Adipose tissue (tissue), 3 donors: ENCODE measurements around the gene CLCN7. TPM values are rescaled to one million over a fixed set of nuclear protein-coding genes. Genes with fewer than 3 reads are reported as not detected.

Source experiments
- H3K27ac ChIP-seq: one replicate; pipeline ENCODE4 v1.5.1; 2013; ENCODE audit warnings: low read depth, low read length
- WGBS, 3 donors: extraction: QIAGEN DNeasy Blood & Tissue Kit; methylation state at CpG; one replicate each; pipeline ENCODE4 v1.1.7; 2013; 5-methylcytosine and 5-hydroxymethylcytosine counted together
- polyA plus RNA-seq, 3 donors: library from polyadenylated mRNA; stranded (reverse); fragments of 200-250 nt; gene quantifications; one replicate each; pipeline ENCODE4 v1.2.3, GENCODE V29; 2013
- donor health status: healthy with polysubstance abuse.
- donor health status: Bipolar disorder and iron deficiency.
- donor health status: healthy.

Gene CLCN7
- polyA plus RNA-seq, 3 donors = 31.5 to 51.7 (median 33.9) TPM

- 96 to 97% (median 96%) methylated on average over 29 to 38 of the region's 38 CpGs for WGBS, 3 donors
- no peak overlapping the region for H3K27ac ChIP-seq
Measured at GRCh38 chr16:1398826-1399581, 75.8 kb downstream of the CLCN7 start.

GRCh38 chr16:1398351-1398750 is 76.5 kb downstream of the CLCN7 start:
- 93 to 97% (median 95%) methylated on average over 9 of the region's 9 CpGs for WGBS, 3 donors
- no peak overlapping the region for H3K27ac ChIP-seq

GRCh38 chr16:1397779-1398178 is 77.0 kb downstream of the CLCN7 start:
- WGBS, 3 donors = 93 to 97% (median 95%) methylated on average over 17 to 21 of the region's 21 CpGs

GRCh38 chr16:1395444-1396031 is 79.3 kb downstream of the CLCN7 start:
- no peak overlapping the region for H3K27ac ChIP-seq
- 89 to 94% (median 90%) methylated on average over 22 of the region's 22 CpGs for WGBS, 3 donors

More at GRCh38 chr16:1397779-1398178, 77.0 kb downstream of the CLCN7 start:
- no peak overlapping the region for H3K27ac ChIP-seq

Other genes starting within 250 kb of the CLCN7 start
- under 1 TPM; 0.10 to 0.45 (median 0.15) TPM for gene TPSG1, start 249.8 kb downstream of the CLCN7 start, polyA plus RNA-seq
- gene TPSB2, start 244.8 kb downstream of the CLCN7 start, polyA plus RNA-seq = 10 to 100 TPM in 2 of 3 donors, 1 to 10 TPM in 1; 8.0 to 26.3 (median 18.4) TPM
- 10 to 100 TPM in 2 of 3 donors, 1 to 10 TPM in 1; 6.6 to 22.0 (median 10.0) TPM for gene TPSAB1, start 234.3 kb downstream of the CLCN7 start, polyA plus RNA-seq
- 1 to 10 TPM in 1 of 3 donors, under 1 TPM in 1, not detected in 1; 0.16 to 1.2 TPM for gene TPSD1, start 219.0 kb downstream of the CLCN7 start, polyA plus RNA-seq
- 10 to 100 TPM; 33.1 to 65.3 (median 52.4) TPM for gene UBE2I, start 165.4 kb downstream of the CLCN7 start, polyA plus RNA-seq
- gene BAIAP3, start 141.4 kb downstream of the CLCN7 start, polyA plus RNA-seq = 10 to 100 TPM in 1 of 3 donors, 1 to 10 TPM in 2; 2.7 to 11.4 (median 6.2) TPM
- gene TSR3, start 123.2 kb downstream of the CLCN7 start, polyA plus RNA-seq = 10 to 100 TPM; 42.0 to 69.2 (median 57.8) TPM
- gene GNPTG, start 123.1 kb downstream of the CLCN7 start, polyA plus RNA-seq = 10 to 100 TPM; 32.2 to 67.4 (median 40.4) TPM
- gene UNKL, start 60.3 kb downstream of the CLCN7 start, polyA plus RNA-seq = 10 to 100 TPM in 2 of 3 donors, 1 to 10 TPM in 1; 7.2 to 12.7 (median 11.3) TPM
- gene UQCC4, start 54.3 kb downstream of the CLCN7 start, polyA plus RNA-seq = 10 to 100 TPM; 10.1 to 25.7 (median 16.8) TPM
- gene PERCC1, start 44.0 kb downstream of the CLCN7 start, polyA plus RNA-seq = under 1 TPM in 1 of 3 donors, not detected in 2; 0.24 TPM
- gene CCDC154, start 30.5 kb downstream of the CLCN7 start, polyA plus RNA-seq = under 1 TPM; 0.24 to 0.56 (median 0.55) TPM
- gene PTX4, start 13.9 kb upstream of the CLCN7 start, polyA plus RNA-seq = under 1 TPM in 1 of 3 donors, not detected in 2; 0.07 TPM
- 10 to 100 TPM; 29.7 to 47.7 (median 39.2) TPM for gene TELO2, start 18.3 kb upstream of the CLCN7 start, polyA plus RNA-seq
- 10 to 100 TPM; 15.1 to 48.6 (median 39.8) TPM for gene TMEM204, start 58.6 kb upstream of the CLCN7 start, polyA plus RNA-seq
- 10 to 100 TPM in 1 of 3 donors, 1 to 10 TPM in 2; 6.5 to 12.6 (median 8.1) TPM for gene IFT140, start 137.0 kb upstream of the CLCN7 start, polyA plus RNA-seq
- gene CRAMP1, start 137.3 kb upstream of the CLCN7 start, polyA plus RNA-seq = 1 to 10 TPM; 4.1 to 9.3 (median 7.1) TPM
- gene JPT2, start 203.3 kb upstream of the CLCN7 start, polyA plus RNA-seq = 10 to 100 TPM; 17.9 to 24.9 (median 19.9) TPM
- gene MAPK8IP3, start 231.2 kb upstream of the CLCN7 start, polyA plus RNA-seq = 10 to 100 TPM; 34.6 to 60.5 (median 43.7) TPM